AG04450 (cell line): Measurements from ENCODE around the gene NME7. TPM values are rescaled to one million over a fixed set of nuclear protein-coding genes. Genes with fewer than 3 reads are reported as not detected.

Source experiments
- CTCF ChIA-PET: fragments of 300-600, 350-600 bp; formaldehyde crosslinking; extraction: SDS; loops from one replicate; lab custom pipeline; 2022; ENCODE audit warnings: antibody characterized with exemption, inconsistent platforms; lab: Charles Lee
- POLR2A ChIA-PET: fragments of 350-600 bp; formaldehyde crosslinking; extraction: SDS; loops from one replicate; lab custom pipeline; 2021; ENCODE audit warnings: antibody characterized with exemption, inconsistent platforms; lab: Yijun Ruan, JAX
- DNase-seq: peaks from one replicate; pipeline ENCODE4 v3.0.0-alpha.2; 2011; ENCODE audit warnings: low read depth, low spot score
- H3K27ac ChIP-seq: one replicate; pipeline ENCODE4 v1.5.1; 2012; ENCODE audit warnings: low read depth, low read length, control low read depth
- H3K27me3 ChIP-seq: one replicate; pipeline ENCODE4 v1.6.0; 2012; ENCODE audit warnings: low read length; ENCODE audit not compliant: control insufficient read depth, insufficient read depth
- H3K4me3 ChIP-seq: 2 replicates; pipeline ENCODE4 v1.5.1; 2011; ENCODE audit warnings: mild to moderate bottlenecking, low read depth, low read length, control low read depth
- H3K9me3 ChIP-seq: 2 replicates; pipeline ENCODE4 v1.5.1; 2012; ENCODE audit warnings: low read length; ENCODE audit not compliant: control insufficient read depth, insufficient read depth
- polyA plus RNA-seq: library from polyadenylated mRNA; depleted of rRNA; stranded (reverse); fragments of >200 nt; gene quantifications from 2 replicates; pipeline ENCODE4 v1.2.3, GENCODE V29; 2011
- TF ChIP-seq, protein P1 (sequence below): IDR thresholded peaks from 2 replicates; pipeline ENCODE4 v1.5.1; 2011; ENCODE audit warnings: low read depth, low read length, control low read depth, inconsistent platforms

Gene NME7
- polyA plus RNA-seq, 1 experiment = 27.3 TPM

GRCh38 chr1:169133801-169134502, 233.6 kb downstream of the NME7 start:
- ChIA-PET POLR2A (no interaction called here), CTCF (interaction anchor here (0.6 to 1.3 kb wide), 4 partner anchors 10 to 214 kb away, joined by 3 read pairs; no protein-coding TSS in a partner anchor)
- Histone ChIP-seq H3K27me3 (no peaks in the 10 kb centered on the region), H3K4me3 (no peak overlapping the region), H3K9me3 (no peaks in the 10 kb centered on the region), H3K27ac (no peak overlapping the region)
- no peak for DNase-seq
- TF ChIP-seq, protein P1, sequence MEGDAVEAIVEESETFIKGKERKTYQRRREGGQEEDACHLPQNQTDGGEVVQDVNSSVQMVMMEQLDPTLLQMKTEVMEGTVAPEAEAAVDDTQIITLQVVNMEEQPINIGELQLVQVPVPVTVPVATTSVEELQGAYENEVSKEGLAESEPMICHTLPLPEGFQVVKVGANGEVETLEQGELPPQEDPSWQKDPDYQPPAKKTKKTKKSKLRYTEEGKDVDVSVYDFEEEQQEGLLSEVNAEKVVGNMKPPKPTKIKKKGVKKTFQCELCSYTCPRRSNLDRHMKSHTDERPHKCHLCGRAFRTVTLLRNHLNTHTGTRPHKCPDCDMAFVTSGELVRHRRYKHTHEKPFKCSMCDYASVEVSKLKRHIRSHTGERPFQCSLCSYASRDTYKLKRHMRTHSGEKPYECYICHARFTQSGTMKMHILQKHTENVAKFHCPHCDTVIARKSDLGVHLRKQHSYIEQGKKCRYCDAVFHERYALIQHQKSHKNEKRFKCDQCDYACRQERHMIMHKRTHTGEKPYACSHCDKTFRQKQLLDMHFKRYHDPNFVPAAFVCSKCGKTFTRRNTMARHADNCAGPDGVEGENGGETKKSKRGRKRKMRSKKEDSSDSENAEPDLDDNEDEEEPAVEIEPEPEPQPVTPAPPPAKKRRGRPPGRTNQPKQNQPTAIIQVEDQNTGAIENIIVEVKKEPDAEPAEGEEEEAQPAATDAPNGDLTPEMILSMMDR = peak; percentile 22; the same call in 1 of the 2 replicates

DNA sequence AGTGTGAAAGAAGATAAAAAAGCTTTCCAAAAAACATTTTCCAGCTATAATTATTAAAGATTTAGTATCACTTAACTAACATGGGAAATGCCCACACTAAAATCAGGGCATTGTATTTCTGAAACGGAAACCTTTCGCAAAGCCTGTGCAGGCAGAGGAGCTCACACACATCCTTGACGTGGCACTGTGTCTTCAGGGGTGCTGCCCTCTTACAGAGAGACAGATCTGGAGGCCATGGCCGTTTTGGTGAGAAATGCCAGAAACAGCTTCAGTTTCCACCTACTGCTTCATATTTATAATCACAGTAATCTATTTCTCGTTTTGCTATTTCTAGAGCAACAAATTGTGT, 234.4 kb downstream of the NME7 start:
- CTCF ChIA-PET = interaction anchor here (0.6 to 1.3 kb wide), 4 partner anchors 11 to 215 kb away, joined by 3 read pairs; no protein-coding TSS in a partner anchor
- Histone ChIP-seq H3K4me3 (no peak overlapping the region), H3K9me3 (no peaks in the 10 kb centered on the region), H3K27me3 (no peaks in the 10 kb centered on the region), H3K27ac (no peak overlapping the region)
- DNase-seq = no peak
- POLR2A ChIA-PET = no interaction called here
- TF ChIP-seq, protein P1 = no peak

GRCh38 chr1:169132512-169133227, 234.9 kb downstream of the NME7 start:
- H3K27ac ChIP-seq = no peak overlapping the region
- DNase-seq = no peak
- ChIA-PET POLR2A (no interaction called here), CTCF (interaction anchor here (0.7 to 1.3 kb wide), 2 partner anchors 11 to 87 kb away, joined by 3 read pairs; no protein-coding TSS in a partner anchor)
- no peaks in the 10 kb centered on the region for H3K9me3 ChIP-seq
- no peaks in the 10 kb centered on the region for H3K27me3 ChIP-seq
- TF ChIP-seq, protein P1 = no peak
- H3K4me3 ChIP-seq = no peak overlapping the region

- no peaks in the 10 kb centered on the region for H3K9me3 ChIP-seq
- DNase-seq = no peak
Measured at GRCh38 chr1:169130683-169131082, 236.9 kb downstream of the NME7 start.

More at GRCh38 chr1:169130683-169131082, 236.9 kb downstream of the NME7 start:
- Histone ChIP-seq H3K4me3 (no peak overlapping the region), H3K27me3 (no peaks in the 10 kb centered on the region), H3K27ac (no peak overlapping the region)
- CTCF ChIA-PET = no interaction called here
- TF ChIP-seq, protein P1 = no peak
- POLR2A ChIA-PET = no interaction called here
